Cardiac ventricle fibroblast (primary cell): ENCODE results near the gene CST1. TPM values are rescaled to one million over a fixed set of nuclear protein-coding genes. Genes with fewer than 3 reads are reported as not detected.

ENCODE experiments used
- total RNA-seq: library from RNA; depleted of rRNA; stranded (reverse); fragments of >200 nt; gene quantifications from 2 replicates; pipeline ENCODE4 v1.2.3, GENCODE V29; 2015

The CST1 gene, protein sequence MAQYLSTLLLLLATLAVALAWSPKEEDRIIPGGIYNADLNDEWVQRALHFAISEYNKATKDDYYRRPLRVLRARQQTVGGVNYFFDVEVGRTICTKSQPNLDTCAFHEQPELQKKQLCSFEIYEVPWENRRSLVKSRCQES
- not detected in 2 replicates for total RNA-seq

DNA sequence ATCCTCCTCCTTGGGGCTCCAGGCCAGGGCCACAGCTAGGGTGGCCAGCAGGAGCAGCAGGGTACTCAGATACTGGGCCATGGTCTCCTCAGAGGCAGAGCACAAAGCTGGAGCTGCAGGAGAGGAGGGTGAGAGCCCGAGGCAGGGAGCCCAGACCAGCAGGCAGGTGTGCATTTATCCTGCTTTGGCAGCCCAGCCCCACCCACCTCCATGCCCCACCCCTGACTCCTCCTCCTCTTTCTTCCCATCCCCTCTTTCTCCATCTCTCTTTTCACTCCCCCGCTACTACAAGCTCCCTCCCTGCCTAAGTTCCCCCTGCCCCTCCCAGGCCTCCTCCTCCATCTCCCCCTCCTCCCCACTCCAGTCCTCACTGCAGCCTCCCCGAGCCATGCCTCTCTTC, at the start of gene CST1:
Gene CST1, minus strand, starts transcription at position 150 of the 400 bp plus-strand sequence. Its CDS starts 69 bp downstream, at position 81.

Other genes starting within 250 kb of the CST1 start
- gene CST9L, start 182.5 kb downstream of the CST1 start, total RNA-seq = not detected in 2 replicates
- gene CST9, start 145.0 kb downstream of the CST1 start, total RNA-seq = not detected in 2 replicates
- gene CST3, start 113.0 kb downstream of the CST1 start, total RNA-seq = 3,122 and 3,177 TPM in 2 replicates
- gene CST4, start 61.9 kb downstream of the CST1 start, total RNA-seq = not detected in 2 replicates
- not detected in 2 replicates for gene CST2, start 75.8 kb upstream of the CST1 start, total RNA-seq
- not detected in 2 replicates for gene CST5, start 128.8 kb upstream of the CST1 start, total RNA-seq
- not detected in 2 replicates for gene GGTLC1, start 237.8 kb upstream of the CST1 start, total RNA-seq